HG02763 (cell line): Measurements from ENCODE around the gene MDM2.

Experiments used
- ATAC-seq: cut with Tn5 transposase; IDR thresholded peaks from one replicate; pipeline ENCODE4 v1.9.1; 2021; ENCODE audit warnings: mild to moderate bottlenecking, moderate library complexity; ENCODE audit not compliant: unreplicated experiment

MDM2 gene

GRCh38 chr12:68807576-68808387 is at the start of gene MDM2:
Gene MDM2 (plus strand): TSS chr12:68808177. CDS start chr12:68808478, 301 bp downstream.
- ATAC-seq: peak; percentile 68

GRCh38 chr12:68759852-68760251 is 48.1 kb upstream of the MDM2 start:
- ATAC-seq: no peak

GRCh38 chr12:68760806-68761441 is 47.1 kb upstream of the MDM2 start:
- ATAC-seq: no peak

GRCh38 chr12:68761442-68761812 is 46.5 kb upstream of the MDM2 start:
- no peak for ATAC-seq

GRCh38 chr12:68761901-68762630 is 45.9 kb upstream of the MDM2 start:
- ATAC-seq: no peak

- no peak for ATAC-seq
Measured at GRCh38 chr12:68762691-68763090, 45.3 kb upstream of the MDM2 start.

- ATAC-seq: no peak
Measured at GRCh38 chr12:68765696-68766095, 42.3 kb upstream of the MDM2 start.

GRCh38 chr12:68766646-68767045 is 41.3 kb upstream of the MDM2 start:
- ATAC-seq: no peak

GRCh38 chr12:68767191-68767590 is 40.8 kb upstream of the MDM2 start:
- ATAC-seq: no peak

GRCh38 chr12:68768431-68768939 is 39.5 kb upstream of the MDM2 start:
- ATAC-seq: no peak

GRCh38 chr12:68769941-68770340 is 38.0 kb upstream of the MDM2 start:
- no peak for ATAC-seq

GRCh38 chr12:68771223-68771925 is 36.6 kb upstream of the MDM2 start:
- ATAC-seq: no peak

- peak; percentile 66 for ATAC-seq
Measured at GRCh38 chr12:68772714-68773113, 35.3 kb upstream of the MDM2 start.

GRCh38 chr12:68773582-68773981 is 34.4 kb upstream of the MDM2 start:
- ATAC-seq: no peak

GRCh38 chr12:68775121-68775630 is 32.8 kb upstream of the MDM2 start:
- no peak for ATAC-seq

- ATAC-seq: no peak
Measured at GRCh38 chr12:68776976-68777610, 30.9 kb upstream of the MDM2 start.

- ATAC-seq: no peak
Measured at GRCh38 chr12:68779280-68779679, 28.7 kb upstream of the MDM2 start.

GRCh38 chr12:68780731-68781130 is 27.2 kb upstream of the MDM2 start:
- no peak for ATAC-seq

- no peak for ATAC-seq
Measured at GRCh38 chr12:68781728-68782127, 26.2 kb upstream of the MDM2 start.

- no peak for ATAC-seq
Measured at GRCh38 chr12:68784015-68784414, 24.0 kb upstream of the MDM2 start.
